ENCODE data around the gene CEP152.
A peak's percentile ranks its signal among the peaks of the same experiment; 100 is the strongest.

CEP152 gene

GRCh38 chr15:48810414-48811324 is at the start of gene CEP152 (continued):
- no peak for TF ChIP-seq ZNF571 (tag by site-specific recombination; IDR thresholded peaks at IDR 0.05)
- no peak for TF ChIP-seq TRIM28 (IDR thresholded peaks at IDR 0.05; ENCODE audit: borderline replicate concordance, low read length)
- TF ChIP-seq ZNF596 (tag by site-specific recombination; IDR thresholded peaks at IDR 0.05): no peak
- no peak for TF ChIP-seq ZNF157 (tag by site-specific recombination; IDR thresholded peaks at IDR 0.05)
- peak; percentile 37; the same call in 1 of the 2 replicates for TF ChIP-seq GLIS1 (tag by site-specific recombination; IDR thresholded peaks at IDR 0.05)
- no peak for TF ChIP-seq ZNF768 (tag by site-specific recombination; IDR thresholded peaks at IDR 0.05)
- no peak for TF ChIP-seq ZNF140 (tag by site-specific recombination; IDR thresholded peaks at IDR 0.05)
- TF ChIP-seq REPIN1 (tag by site-specific recombination; IDR thresholded peaks at IDR 0.05; ENCODE audit: low read depth): no peak
- no peak for TF ChIP-seq ZNF211 (tag by site-specific recombination; IDR thresholded peaks at IDR 0.05; ENCODE audit: low read depth)
- TF ChIP-seq ZNF654 (tag by site-specific recombination; IDR thresholded peaks at IDR 0.05; ENCODE audit: low read depth): no peak

DNA sequence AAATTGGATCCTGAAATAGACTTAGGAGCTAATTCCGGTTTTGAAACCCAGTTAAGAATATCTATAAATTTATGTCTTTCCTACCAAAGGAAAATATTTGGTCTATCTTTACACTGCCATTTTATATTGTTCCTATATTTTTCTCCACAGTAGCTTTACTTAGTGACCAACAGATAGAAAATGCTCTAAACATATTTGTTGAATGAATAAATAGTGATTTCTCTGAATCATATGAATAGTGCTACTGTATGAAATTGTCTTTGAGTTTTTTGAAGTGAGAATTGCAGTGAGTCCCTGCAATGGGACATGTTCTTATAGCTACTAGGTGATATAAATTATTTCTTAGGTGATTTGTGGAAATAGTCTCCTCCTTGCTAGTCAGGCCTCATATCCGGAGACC is 48.6 kb upstream of the CEP152 start:
- POLR2A ChIA-PET: no interaction called here

GRCh38 chr15:48858401-48858800 is 47.5 kb upstream of the CEP152 start:
- Histone ChIP-seq H3K4me3 (ENCODE audit: low read depth, low read length) (no peak overlapping the region), H3K27ac (ENCODE audit: extremely low read depth, low read depth, low read length) (no peak overlapping the region), H3K9me3 (ENCODE audit: control insufficient read depth, insufficient read depth, low read depth, low read length) (no peaks in the 10 kb centered on the region), H3K36me3 (ENCODE audit: control insufficient read depth in 2 of 2, insufficient read depth in 1 of 2, low read length in 2 of 2) (no peaks in the 10 kb centered on the region), H3K4me1 (ENCODE audit: control insufficient read depth, insufficient read depth, low read length) (peaks cover 4% of the 10 kb centered on the region; the same call in 1 of the 2 replicates)
- ChIA-PET CTCF (interaction anchor here (0.8 to 2.3 kb wide), 2 partner anchors 105 to 564 kb away, joined by 3 to 11 read pairs; partner anchors contain the start of gene SHC4), POLR2A (no interaction called here)
- TF ChIP-seq OSR2 (tag by site-specific recombination; IDR thresholded peaks at IDR 0.05): peak; percentile 73
- TF ChIP-seq CTCF (tag by site-specific recombination; IDR thresholded peaks at IDR 0.05): no peak
- TF ChIP-seq ZNF19 (tag by site-specific recombination; IDR thresholded peaks at IDR 0.05; ENCODE audit: low read depth): no peak
- TF ChIP-seq FEZF1 (tag by site-specific recombination; IDR thresholded peaks at IDR 0.05): peak; percentile 74
- no peak for TF ChIP-seq PRDM1 (tag by site-specific recombination; IDR thresholded peaks at IDR 0.05)
- TF ChIP-seq ZSCAN16 (tag by site-specific recombination; IDR thresholded peaks at IDR 0.05): no peak
- TF ChIP-seq KLF8 (tag by site-specific recombination; IDR thresholded peaks at IDR 0.05): no peak
- no peak for TF ChIP-seq ZBTB10 (tag by site-specific recombination; IDR thresholded peaks at IDR 0.05)
- no peak for TF ChIP-seq ZSCAN4 (tag by site-specific recombination; IDR thresholded peaks at IDR 0.05)
- TF ChIP-seq SALL2 (tag by site-specific recombination; IDR thresholded peaks at IDR 0.05; ENCODE audit: borderline replicate concordance): no peak
- TF ChIP-seq WT1 (tag by site-specific recombination; IDR thresholded peaks at IDR 0.05): 0 out of 2 replicates have a peak, but pooled peaks have one; percentile 9

More for the DNA sequence above, 48.6 kb upstream of the CEP152 start:
- TF ChIP-seq, protein P1, sequence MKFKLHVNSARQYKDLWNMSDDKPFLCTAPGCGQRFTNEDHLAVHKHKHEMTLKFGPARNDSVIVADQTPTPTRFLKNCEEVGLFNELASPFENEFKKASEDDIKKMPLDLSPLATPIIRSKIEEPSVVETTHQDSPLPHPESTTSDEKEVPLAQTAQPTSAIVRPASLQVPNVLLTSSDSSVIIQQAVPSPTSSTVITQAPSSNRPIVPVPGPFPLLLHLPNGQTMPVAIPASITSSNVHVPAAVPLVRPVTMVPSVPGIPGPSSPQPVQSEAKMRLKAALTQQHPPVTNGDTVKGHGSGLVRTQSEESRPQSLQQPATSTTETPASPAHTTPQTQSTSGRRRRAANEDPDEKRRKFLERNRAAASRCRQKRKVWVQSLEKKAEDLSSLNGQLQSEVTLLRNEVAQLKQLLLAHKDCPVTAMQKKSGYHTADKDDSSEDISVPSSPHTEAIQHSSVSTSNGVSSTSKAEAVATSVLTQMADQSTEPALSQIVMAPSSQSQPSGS (tag by site-specific recombination; IDR thresholded peaks at IDR 0.05; ENCODE audit: low read depth): no peak
- TF ChIP-seq ZNF624 (tag by site-specific recombination; IDR thresholded peaks at IDR 0.05): no peak
- TF ChIP-seq KLF9 (tag by site-specific recombination; IDR thresholded peaks at IDR 0.05; ENCODE audit: low read depth): no peak
- TF ChIP-seq ZNF184 (tag by site-specific recombination; IDR thresholded peaks at IDR 0.05): no peak
- TF ChIP-seq, protein P2, sequence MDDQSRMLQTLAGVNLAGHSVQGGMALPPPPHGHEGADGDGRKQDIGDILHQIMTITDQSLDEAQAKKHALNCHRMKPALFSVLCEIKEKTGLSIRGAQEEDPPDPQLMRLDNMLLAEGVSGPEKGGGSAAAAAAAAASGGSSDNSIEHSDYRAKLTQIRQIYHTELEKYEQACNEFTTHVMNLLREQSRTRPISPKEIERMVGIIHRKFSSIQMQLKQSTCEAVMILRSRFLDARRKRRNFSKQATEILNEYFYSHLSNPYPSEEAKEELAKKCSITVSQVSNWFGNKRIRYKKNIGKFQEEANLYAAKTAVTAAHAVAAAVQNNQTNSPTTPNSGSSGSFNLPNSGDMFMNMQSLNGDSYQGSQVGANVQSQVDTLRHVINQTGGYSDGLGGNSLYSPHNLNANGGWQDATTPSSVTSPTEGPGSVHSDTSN (CRISPR knock-in tag; IDR thresholded peaks at IDR 0.05): no peak
- no peak for TF ChIP-seq ZNF133 (tag by site-specific recombination; IDR thresholded peaks at IDR 0.05)
- Histone ChIP-seq H3K36me3 (ENCODE audit: control insufficient read depth in 2 of 2, insufficient read depth in 1 of 2, low read length in 2 of 2) (no peaks in the 10 kb centered on the region), H3K4me1 (ENCODE audit: control insufficient read depth, insufficient read depth, low read length) (peaks cover 4% of the 10 kb centered on the region; the same call in 1 of the 2 replicates), H3K9me3 (ENCODE audit: control insufficient read depth, insufficient read depth, low read depth, low read length) (no peaks in the 10 kb centered on the region), H3K4me3 (ENCODE audit: low read depth, low read length) (no peak overlapping the region), H3K27ac (ENCODE audit: extremely low read depth, low read depth, low read length) (no peak overlapping the region)
- CTCF ChIA-PET: interaction anchor here (0.7 to 2.3 kb wide), 7 partner anchors 11 to 1514 kb away, joined by 3 to 11 read pairs (median 4); no protein-coding TSS in a partner anchor

Data from HEK293 (cell line).